Measurements from ENCODE around the gene PAF1. TPM values are rescaled to one million over a fixed set of nuclear protein-coding genes. Genes with fewer than 3 reads are reported as not detected.

Gene PAF1
- total RNA-seq, 4 donors from 2014 or later = 22.2 to 47.3 (median 37.7) TPM

GRCh38 chr19:39400061-39400460, 9.2 kb upstream of the PAF1 start:
- peaks cover 20 to 62% (median 52%) of the 10 kb centered on the region in 4 donors for H3K4me1 ChIP-seq
- no peaks in the 10 kb centered on the region for H3K27me3 ChIP-seq
- no peak overlapping the region for H3K4me3 ChIP-seq
- peak overlapping the region; percentile 98 to 100 (median 100) for H3K27ac ChIP-seq
- DNase-seq = peak in 1 of 3 donors; percentile 43
- TF ChIP-seq CTCF (IDR thresholded peaks at IDR 0.05) (no peak), POLR2A (IDR thresholded peaks at IDR 0.05) (no peak)
- H3K9me3 ChIP-seq = no peaks in the 10 kb centered on the region
- peaks cover 0 to 12% (median 0%) of the 10 kb centered on the region in 3 donors for H3K36me3 ChIP-seq

GRCh38 chr19:39399668-39400050, 8.8 kb upstream of the PAF1 start:
- Histone ChIP-seq H3K36me3 (peaks cover 0 to 12% (median 0%) of the 10 kb centered on the region in 3 donors), H3K27me3 (no peaks in the 10 kb centered on the region), H3K4me3 (no peak overlapping the region), H3K27ac (peak overlapping the region; percentile 98 to 100 (median 100)), H3K4me1 (peaks cover 20 to 58% (median 50%) of the 10 kb centered on the region in 4 donors), H3K9me3 (no peaks in the 10 kb centered on the region)
- TF ChIP-seq POLR2A (IDR thresholded peaks at IDR 0.05) (no peak), CTCF (IDR thresholded peaks at IDR 0.05) (no peak)
- peak in 1 of 3 donors; percentile 45 for DNase-seq

DNA sequence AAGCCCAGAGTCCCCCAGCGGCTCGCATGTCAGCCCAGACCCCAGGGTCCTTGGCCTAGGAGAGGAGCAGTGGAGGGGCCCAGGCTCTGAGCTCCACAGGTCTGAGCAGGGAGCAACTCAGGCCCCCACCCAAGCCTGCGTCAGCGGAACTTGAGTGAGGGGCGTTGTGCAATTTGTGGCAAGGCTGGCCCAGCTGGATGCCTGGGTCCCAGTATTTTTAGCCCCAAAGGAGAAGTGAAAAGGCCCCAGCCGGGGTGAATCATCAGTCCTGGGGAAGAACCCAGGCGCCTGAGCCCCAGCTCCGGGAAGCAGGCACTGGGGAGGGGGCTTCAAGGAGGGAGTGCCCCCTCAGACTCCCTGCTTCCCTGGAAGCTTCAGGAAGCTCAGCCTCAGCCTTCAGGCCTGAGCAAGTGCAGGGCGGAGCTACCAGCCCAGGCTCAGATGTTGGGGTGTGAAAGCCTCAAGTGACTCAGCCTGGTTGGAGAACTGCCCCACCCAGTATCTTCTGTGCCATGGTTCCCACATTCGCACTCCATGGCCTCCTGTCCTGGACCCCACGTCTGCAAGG, 7.5 kb upstream of the PAF1 start:
- no peak for TF ChIP-seq CTCF (IDR thresholded peaks at IDR 0.05)
- peak; percentile 61 to 89 for TF ChIP-seq POLR2A (IDR thresholded peaks at IDR 0.05)
- no peaks in the 10 kb centered on the region for H3K27me3 ChIP-seq
- H3K27ac ChIP-seq = peak overlapping the region; percentile 98 to 100 (median 100)
- H3K9me3 ChIP-seq = no peaks in the 10 kb centered on the region
- peak in 2 of 3 donors; percentile 87 to 91 for DNase-seq
- peaks cover 20 to 51% (median 42%) of the 10 kb centered on the region in 4 donors for H3K4me1 ChIP-seq
- peaks cover 0 to 21% (median 0%) of the 10 kb centered on the region in 3 donors for H3K36me3 ChIP-seq
- peak overlapping the region in 3 of 4 donors; percentile 13 to 38 (median 18) for H3K4me3 ChIP-seq

DNA sequence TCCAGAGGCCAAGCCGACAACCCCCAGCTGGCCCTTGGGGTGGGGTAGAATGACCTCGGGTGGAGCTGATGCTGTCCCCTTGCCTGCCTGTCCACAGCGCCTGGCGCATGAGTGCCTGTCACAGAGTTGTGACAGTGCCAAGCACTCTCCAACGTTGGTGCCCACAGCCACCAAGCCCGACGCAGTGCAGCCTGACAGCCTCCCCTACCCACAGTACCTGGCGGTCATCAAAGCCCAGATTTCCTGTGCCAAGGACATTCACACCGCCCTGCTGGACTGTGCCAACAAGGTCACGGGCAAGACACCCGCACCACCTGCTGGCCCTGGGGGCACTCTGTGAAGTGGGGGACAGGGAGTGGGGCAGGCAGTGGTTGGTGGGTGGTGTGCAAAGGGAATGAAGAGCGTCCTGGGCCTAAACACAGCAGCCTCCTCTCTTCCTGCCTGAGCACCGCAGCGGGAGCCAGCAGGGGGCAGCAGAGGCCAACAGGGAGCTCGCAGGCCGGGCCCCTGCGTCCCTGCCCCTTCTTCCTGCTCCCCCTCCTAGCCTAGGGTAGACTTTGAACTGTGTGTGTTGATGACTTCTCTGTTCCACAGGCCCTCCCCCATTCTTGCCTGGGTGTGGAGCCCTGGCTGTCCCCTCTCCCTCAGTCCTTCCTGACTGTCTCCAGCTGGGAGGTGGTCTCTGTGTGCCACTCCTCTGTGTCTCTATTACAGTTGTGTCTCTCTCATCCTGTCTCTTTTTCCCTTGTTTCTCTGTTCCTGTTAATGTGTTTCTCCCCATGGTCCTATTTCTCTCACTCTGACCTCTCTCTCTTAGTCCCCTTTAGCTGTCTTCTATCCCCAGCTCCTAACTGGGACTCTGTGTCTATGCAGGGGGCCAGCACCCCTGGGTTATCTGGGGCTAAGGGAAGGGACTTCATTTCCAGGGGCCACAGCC, 6.7 kb upstream of the PAF1 start:
- TF ChIP-seq POLR2A (IDR thresholded peaks at IDR 0.05) = peak; percentile 92 to 96
- peak; percentile 95 to 100 (median 99) for TF ChIP-seq CTCF (IDR thresholded peaks at IDR 0.05)
- H3K4me3 ChIP-seq = peak overlapping the region in 2 of 4 donors; percentile 13 to 38
- peak; percentile 95 to 97 (median 97) for DNase-seq

DNA sequence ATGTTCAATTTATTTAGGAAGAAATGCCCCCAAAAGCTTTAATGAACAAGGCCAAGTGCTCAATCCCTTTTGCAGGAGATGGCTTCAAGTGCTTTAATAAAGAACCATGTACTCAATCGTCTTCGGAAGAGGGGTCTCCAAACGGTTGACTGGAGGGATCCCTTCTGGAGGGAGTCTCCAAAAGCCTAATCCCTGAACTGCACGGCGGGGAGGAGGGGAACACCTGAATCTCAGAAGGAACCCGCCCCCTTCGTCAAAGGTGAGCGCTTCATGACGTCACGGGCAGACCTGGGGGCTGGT, 505 bp downstream of the PAF1 start:
- H3K4me3 ChIP-seq = peak overlapping the region; percentile 56 to 88 (median 77)
- TF ChIP-seq POLR2A (IDR thresholded peaks at IDR 0.05) (no peak), CTCF (IDR thresholded peaks at IDR 0.05) (no peak)
- H3K9me3 ChIP-seq = no peaks in the 10 kb centered on the region
- peaks cover 0 to 20% (median 8%) of the 10 kb centered on the region in 4 donors for H3K4me1 ChIP-seq
- H3K36me3 ChIP-seq = peaks cover 0 to 56% (median 0%) of the 10 kb centered on the region in 3 donors
- H3K27me3 ChIP-seq = no peaks in the 10 kb centered on the region
- H3K27ac ChIP-seq = peak overlapping the region; percentile 85 to 100 (median 94)
- DNase-seq = peak in 2 of 3 donors; percentile 86 to 90

More for the DNA sequence above, 6.7 kb upstream of the PAF1 start:
- H3K4me1 ChIP-seq = peaks cover 20 to 53% (median 41%) of the 10 kb centered on the region in 4 donors
- H3K27ac ChIP-seq = peak overlapping the region; percentile 98 to 100 (median 100)
- peaks cover 0 to 29% (median 0%) of the 10 kb centered on the region in 3 donors for H3K36me3 ChIP-seq
- H3K27me3 ChIP-seq = no peaks in the 10 kb centered on the region
- no peaks in the 10 kb centered on the region for H3K9me3 ChIP-seq

Data from Peyer's patch (tissue), 4 donors.